ENCODE data around the gene ZMYND12.
"Not testable (repeated sequence)": the region's sequence is repeated elsewhere in the genome, so short reads cannot be mapped to it uniquely, and the experiment has no call there.

Gene ZMYND12

GRCh38 chr1:42456010-42456753, at the start of gene ZMYND12, which contains the start of gene PPCS:
TSS of gene ZMYND12 (minus strand) at chr1:42456022. CDS start at chr1:42455997, 25 bp downstream.
TSS of gene PPCS (plus strand) at chr1:42456543. CDS start at chr1:42456566, 23 bp downstream.
- TF ChIP-seq, protein P1, sequence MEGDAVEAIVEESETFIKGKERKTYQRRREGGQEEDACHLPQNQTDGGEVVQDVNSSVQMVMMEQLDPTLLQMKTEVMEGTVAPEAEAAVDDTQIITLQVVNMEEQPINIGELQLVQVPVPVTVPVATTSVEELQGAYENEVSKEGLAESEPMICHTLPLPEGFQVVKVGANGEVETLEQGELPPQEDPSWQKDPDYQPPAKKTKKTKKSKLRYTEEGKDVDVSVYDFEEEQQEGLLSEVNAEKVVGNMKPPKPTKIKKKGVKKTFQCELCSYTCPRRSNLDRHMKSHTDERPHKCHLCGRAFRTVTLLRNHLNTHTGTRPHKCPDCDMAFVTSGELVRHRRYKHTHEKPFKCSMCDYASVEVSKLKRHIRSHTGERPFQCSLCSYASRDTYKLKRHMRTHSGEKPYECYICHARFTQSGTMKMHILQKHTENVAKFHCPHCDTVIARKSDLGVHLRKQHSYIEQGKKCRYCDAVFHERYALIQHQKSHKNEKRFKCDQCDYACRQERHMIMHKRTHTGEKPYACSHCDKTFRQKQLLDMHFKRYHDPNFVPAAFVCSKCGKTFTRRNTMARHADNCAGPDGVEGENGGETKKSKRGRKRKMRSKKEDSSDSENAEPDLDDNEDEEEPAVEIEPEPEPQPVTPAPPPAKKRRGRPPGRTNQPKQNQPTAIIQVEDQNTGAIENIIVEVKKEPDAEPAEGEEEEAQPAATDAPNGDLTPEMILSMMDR (conservative IDR thresholded peaks at IDR 0.05; ENCODE audit: low read depth, low read length) = no peak
- peak within 1 kb of the TSS; percentile 90 for H3K4me3 ChIP-seq (ENCODE audit: low read depth, low read length)
- DNase-seq (ENCODE audit: low read depth) = peak; percentile 87

GRCh38 chr1:42504535-42505128, 48.8 kb upstream of the ZMYND12 start:
- H3K4me3 ChIP-seq (ENCODE audit: low read depth, low read length) = no peak overlapping the region
- TF ChIP-seq, protein P1 (conservative IDR thresholded peaks at IDR 0.05; ENCODE audit: low read depth, low read length) = no peak
- DNase-seq (ENCODE audit: low read depth) = no peak

DNA sequence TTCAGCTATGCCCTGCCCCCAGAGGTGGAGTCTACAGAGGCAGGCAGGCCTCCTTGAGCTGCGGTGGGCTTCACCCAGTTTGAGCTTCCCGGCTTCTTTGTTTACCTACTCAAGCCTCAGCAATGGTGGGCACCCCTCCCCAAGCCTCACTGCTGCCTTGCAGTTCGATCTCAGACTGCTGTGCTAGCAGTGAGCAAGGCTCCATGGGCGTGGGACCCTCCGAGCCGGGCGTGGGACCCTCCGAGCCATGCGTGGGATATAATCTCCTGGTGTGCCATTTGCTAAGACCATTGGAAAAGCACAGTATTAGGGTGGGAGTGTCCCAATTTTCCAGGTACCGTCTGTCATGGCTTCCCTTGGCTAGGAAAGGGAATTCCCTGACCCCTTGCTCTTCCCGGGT, 46.2 kb upstream of the ZMYND12 start:
- not testable (repeated sequence) for DNase-seq (ENCODE audit: low read depth); H3K4me3 ChIP-seq (ENCODE audit: low read depth, low read length)

DNA sequence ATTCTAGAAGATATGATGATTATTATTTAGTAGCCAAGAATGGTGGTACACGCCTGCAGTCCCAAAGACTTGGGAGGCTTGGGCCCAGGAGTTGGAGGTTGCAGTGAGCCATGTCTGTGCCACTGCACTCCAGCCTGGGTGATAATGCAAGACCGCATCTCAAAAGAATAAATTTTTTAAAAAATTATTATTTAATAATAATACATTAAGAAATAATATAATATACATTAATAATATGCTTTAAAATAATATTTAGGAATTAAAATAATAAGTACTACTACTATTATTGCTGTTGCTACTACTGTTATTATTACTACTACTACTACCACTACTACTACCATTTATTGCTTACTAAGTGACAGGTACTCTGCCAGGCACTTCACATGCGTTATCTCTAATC, 34.4 kb upstream of the ZMYND12 start:
- H3K4me3 ChIP-seq (ENCODE audit: low read depth, low read length) = no peak overlapping the region
- TF ChIP-seq, protein P1 (conservative IDR thresholded peaks at IDR 0.05; ENCODE audit: low read depth, low read length) = no peak
- no peak for DNase-seq (ENCODE audit: low read depth)

DNA sequence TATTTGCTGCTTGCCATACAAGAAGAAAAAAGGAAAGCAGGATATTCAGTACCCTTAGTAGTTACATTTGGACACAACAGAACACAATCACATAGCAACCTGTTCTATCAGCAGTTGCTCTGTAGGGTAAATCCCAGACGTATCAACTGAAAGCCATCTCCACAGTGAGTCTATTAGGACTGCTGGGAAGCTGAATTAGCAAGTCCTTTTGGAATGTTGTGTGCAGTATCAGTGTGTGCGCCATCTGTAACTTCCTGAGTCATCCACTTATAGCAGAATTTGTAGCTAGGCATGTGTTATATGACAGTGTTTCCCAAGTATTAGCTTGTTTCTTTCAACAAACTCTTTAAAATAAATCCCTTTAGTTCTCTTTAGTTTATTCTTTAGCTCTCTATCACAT, 28.6 kb upstream of the ZMYND12 start:
- H3K4me3 ChIP-seq (ENCODE audit: low read depth, low read length) = no peak overlapping the region
- DNase-seq (ENCODE audit: low read depth) = peak; percentile 81
- TF ChIP-seq, protein P1 (conservative IDR thresholded peaks at IDR 0.05; ENCODE audit: low read depth, low read length) = no peak

DNA sequence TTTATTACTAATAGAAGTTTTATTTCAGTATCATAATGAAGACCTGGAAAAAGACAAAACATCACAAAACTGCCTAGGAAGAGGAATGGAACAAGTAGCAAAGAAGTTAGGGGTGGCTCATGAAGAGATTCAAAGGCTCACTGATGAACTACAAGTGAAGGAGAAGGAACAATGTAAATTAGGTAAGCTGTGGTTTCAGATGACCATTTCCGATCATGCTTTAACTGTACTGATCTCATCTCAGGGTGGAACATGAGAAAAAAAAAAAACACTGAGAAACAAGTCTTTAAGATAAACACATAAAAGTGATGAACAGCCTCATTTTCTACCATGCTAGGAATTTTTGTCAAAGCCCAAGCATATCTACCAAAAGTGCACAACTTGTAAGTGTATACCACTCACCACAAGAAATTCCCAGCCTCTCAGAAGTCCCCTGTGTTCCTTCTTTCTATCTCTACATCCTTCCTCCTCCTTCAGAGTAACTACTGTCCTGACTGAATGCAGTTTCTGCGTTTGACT, 26.9 kb upstream of the ZMYND12 start:
- TF ChIP-seq, protein P1 (conservative IDR thresholded peaks at IDR 0.05; ENCODE audit: low read depth, low read length) = no peak
- DNase-seq (ENCODE audit: low read depth) = no peak
- H3K4me3 ChIP-seq (ENCODE audit: low read depth, low read length) = no peak overlapping the region

GRCh38 chr1:42480921-42481320, 25.1 kb upstream of the ZMYND12 start:
- H3K4me3 ChIP-seq (ENCODE audit: low read depth, low read length) = no peak overlapping the region
- TF ChIP-seq, protein P1 (conservative IDR thresholded peaks at IDR 0.05; ENCODE audit: low read depth, low read length) = no peak
- DNase-seq (ENCODE audit: low read depth) = no peak

Data from choroid plexus epithelial cell (primary cell).